K562 (cell line): ENCODE data around the gene MRPL2. TPM values are rescaled to one million over a fixed set of nuclear protein-coding genes. Genes with fewer than 3 reads are reported as not detected.

Experiments used
- ATAC-seq: fragments of 200-7000 bp; cut with Tn5 transposase; 3 replicates; pipeline ENCODE4 v1.9.1; 2020; ENCODE audit warnings: moderate library complexity
- BruUV-seq: library from RNA; stranded (reverse); fragments of 400-500 nt; replicated peaks from 2 replicates; lab custom pipeline; 2021; lab: Mats Ljungman, UMichigan
- CTCF ChIA-PET: fragments of 300-600 bp; formaldehyde crosslinking; extraction: SDS; loops from one replicate; lab custom pipeline; 2021; ENCODE audit warnings: low intra/inter-chr PET ratio; lab: Yijun Ruan, JAX
- POLR2A ChIA-PET: fragments of 300-600, 350-650 bp; sonication (Branson Sonifier 250); formaldehyde crosslinking; extraction: SDS; loops from one replicate; lab custom pipeline; 2021; ENCODE audit warnings: antibody characterized with exemption, inconsistent platforms; lab: Yijun Ruan, JAX
- DNase-seq, 4 experiments: peaks; one replicate each; pipeline versions ENCODE4 v3.0.0 to v3.0.0-alpha.2; 2011 to 2018; ENCODE audit warnings: low spot score in 3 of 4, mixed read lengths in 3 of 4; ENCODE audit errors: extremely low read depth in 1 of 4
- FAIRE-seq: peaks from 2 replicates; lab custom pipeline; 2011; peaks lifted over from hg19 to GRCh38; lab: Jason Lieb, UNC
- H2AFZ ChIP-seq: 2 replicates; pipeline ENCODE4 v1.6.0; 2011; ENCODE audit warnings: low read depth, low read length, control low read depth, inconsistent platforms
- H3K27ac ChIP-seq: fragments of 200-600 bp; 3 replicates; pipeline ENCODE4 v1.8.0; 2011; ENCODE audit warnings: low read depth, mild to moderate bottlenecking, control low read depth, inconsistent platforms, low read length, moderate library complexity, mixed read lengths; ENCODE audit errors: extremely low read depth
- H3K27me3 ChIP-seq, 2 experiments: fragments of 300-600 bp in 1 of 2; 2 replicates in 1 of 2; 3 replicates in 1 of 2; pipeline versions ENCODE4 v1.6.0 to v1.8.0; 2011; ENCODE audit warnings: inconsistent platforms in 2 of 2, low read length in 2 of 2, mild to moderate bottlenecking in 1 of 2, mixed read lengths in 1 of 2, moderate library complexity in 1 of 2; ENCODE audit not compliant: control insufficient read depth in 2 of 2, insufficient read depth in 2 of 2
- H3K36me3 ChIP-seq: fragments of 300-600 bp; 3 replicates; pipeline ENCODE4 v1.8.0; 2011; ENCODE audit warnings: mild to moderate bottlenecking, low read length, inconsistent platforms; ENCODE audit not compliant: control insufficient read depth, insufficient read depth
- H3K4me1 ChIP-seq, 2 experiments: fragments of 200-600 bp in 1 of 2; replicated peaks in 1 of 2; 2 replicates in 1 of 2; 3 replicates in 1 of 2; pipeline versions ENCODE4 v1.5.1 to v1.8.0; 2011; ENCODE audit warnings: inconsistent platforms in 2 of 2, low read length in 2 of 2, mild to moderate bottlenecking in 1 of 2, mixed read lengths in 1 of 2, moderate library complexity in 1 of 2; ENCODE audit not compliant: control insufficient read depth in 2 of 2, insufficient read depth in 2 of 2
- H3K4me2 ChIP-seq: 2 replicates; pipeline ENCODE4 v1.6.1; 2011; ENCODE audit warnings: low read length, control low read depth, inconsistent platforms, mixed read lengths; ENCODE audit not compliant: insufficient read depth
- H3K4me3 ChIP-seq: fragments of 200-600 bp; sonication (generic), shearing (Covaris generic); 2 replicates; pipeline ENCODE4 v1.5.1; 2016; ENCODE audit warnings: control low read depth, inconsistent platforms
- H3K79me2 ChIP-seq: fragments of 200-600 bp; 3 replicates; pipeline ENCODE4 v1.8.0; 2011; ENCODE audit warnings: low read length, inconsistent platforms; ENCODE audit not compliant: control insufficient read depth, insufficient read depth
- H3K9ac ChIP-seq, 2 experiments: 2 replicates each; pipeline versions ENCODE4 v1.6.0 to v1.6.1; 2011; ENCODE audit warnings: low read depth in 2 of 2, low read length in 2 of 2, control low read depth in 1 of 2, inconsistent platforms in 1 of 2, mild to moderate bottlenecking in 1 of 2, mixed read lengths in 1 of 2; ENCODE audit not compliant: insufficient read depth in 1 of 2
- H3K9me1 ChIP-seq: one replicate; pipeline ENCODE4 v1.6.0; 2011; ENCODE audit warnings: inconsistent platforms, mild to moderate bottlenecking, low read length, moderate library complexity; ENCODE audit not compliant: control insufficient read depth, insufficient read depth
- H3K9me3 ChIP-seq: replicated peaks from 2 replicates; pipeline ENCODE4 v1.5.1; 2011; ENCODE audit warnings: low read depth, low read length, inconsistent platforms; ENCODE audit not compliant: control insufficient read depth, insufficient read depth
- H4K20me1 ChIP-seq: replicated peaks from 2 replicates; pipeline ENCODE4 v1.6.1; 2011; ENCODE audit warnings: low read length, inconsistent platforms, mixed read lengths; ENCODE audit not compliant: control insufficient read depth, insufficient read depth
- CHAMP1 ChIP-seq: fragments of 450-650 bp; IDR thresholded peaks from 2 replicates; pipeline ENCODE4 v1.6.1; 2016; ENCODE audit warnings: mild to moderate bottlenecking
- PRPF4 ChIP-seq: fragments of 200-400 bp; formaldehyde crosslinking; IDR thresholded peaks from one replicate; pipeline ENCODE4 v1.6.1; 2017; ENCODE audit warnings: low read length, low read depth, mild to moderate bottlenecking; ENCODE audit not compliant: insufficient read depth, poor library complexity, severe bottlenecking
- RCOR1 ChIP-seq, 2 experiments: IDR thresholded peaks; 2 replicates each; pipeline ENCODE4 v1.6.1; 2012; ENCODE audit warnings: low read depth in 2 of 2, low read length in 2 of 2, borderline replicate concordance in 1 of 2, improper control_type of control experiment in 1 of 2
- RUNX1 ChIP-seq: sonication (generic); IDR thresholded peaks from 2 replicates; pipeline ENCODE4 v1.6.1; 2016; ENCODE audit warnings: antibody characterized with exemption, low read depth
- TBP ChIP-seq: optimal IDR thresholded peaks from 2 replicates; pipeline ENCODE3; 2011; ENCODE audit warnings: low read depth, low read length, improper control_type of control experiment
- ZFP36 ChIP-seq: fragments of 150-350 bp; IDR thresholded peaks from 2 replicates; pipeline ENCODE4 v1.6.1; 2018; ENCODE audit warnings: low read length, low read depth; ENCODE audit not compliant: partially characterized antibody
- ZNF184 ChIP-seq: sonication (generic); formaldehyde crosslinking; IDR thresholded peaks from 2 replicates; pipeline ENCODE4 v1.5.0; 2020; ENCODE audit warnings: missing genetic modification reagents
- ZNF263 ChIP-seq: sonication (generic); formaldehyde crosslinking; IDR thresholded peaks from 2 replicates; pipeline ENCODE4 v1.8.0; 2022; ENCODE audit warnings: mild to moderate bottlenecking, missing genetic modification reagents, borderline replicate concordance
- WGBS: fragments of 100-300 bp; shearing (Covaris generic); methylation state at CpG from one replicate; pipeline ENCODE4 v1.1.6; 2016; ENCODE audit warnings: low coverage, mixed read lengths; ENCODE audit not compliant: insufficient coverage; ENCODE audit errors: missing lambda C conversion rate; 5-methylcytosine and 5-hydroxymethylcytosine counted together
- in situ Hi-C: fragments of 300-500 bp; cut with MboI; formaldehyde crosslinking; loops from 4 replicates; pipeline ENCODE4 v1.15.0; 2018; ENCODE audit warnings: inconsistent platforms, mixed read lengths
- intact Hi-C: fragments of 100-400 bp; cut with micrococcal nuclease; formaldehyde crosslinking; loops from 2 replicates; pipeline ENCODE4 v1.14.2; 2022
- polyA plus RNA-seq, 8 experiments: library from polyadenylated mRNA; depleted of rRNA in 4 of 8; stranded (reverse) in 5 of 8; unstranded in 3 of 8; fragments of >200 nt; fragmentation: Nextera tagmentation in 2 of 8; fragmentation: Illumina TruSeq in 1 of 8; extraction: Ambion mirVana in 2 of 8; extraction: Trizol in 1 of 8; gene quantifications; 2 replicates each; pipeline versions ENCODE4 v1.2.1 to v1.2.3, GENCODE V29; 2011 to 2014; ENCODE audit warnings: inconsistent platforms in 1 of 8, missing spikeins in 1 of 8
- total RNA-seq, 7 experiments: library from RNA; depleted of rRNA in 6 of 7; stranded (reverse); fragments of >200 nt in 6 of 7; fragmentation: Illumina TruSeq in 2 of 7; extraction: Trizol in 2 of 7; gene quantifications; 2 replicates each; pipeline versions ENCODE4 v1.2.1 to v1.2.3, GENCODE V29; 2011 to 2021; ENCODE audit warnings: low replicate concordance in 1 of 7
- TF ChIP-seq, protein P1 (sequence below): fragments of 450-650 bp; conservative IDR thresholded peaks from 2 replicates; pipeline ENCODE4 v1.6.1; 2016; ENCODE audit warnings: missing genetic modification characterization, low read depth, mild to moderate bottlenecking, control low read depth, missing compliant biosample characterization
- TF ChIP-seq, protein P2 (sequence below): fragments of 450-650 bp; IDR thresholded peaks from 2 replicates; pipeline ENCODE4 v1.6.1; 2016; ENCODE audit warnings: antibody characterized with exemption

Gene MRPL2
- total and polyA plus RNA-seq, 9 of the 15 experiments (the other 6 are each of a cell fraction or from before 2014, with no cell fraction given) = 63.1 to 262 (median 121) TPM

- no peaks in the 10 kb centered on the region for H3K79me2 ChIP-seq
- H3K27me3 ChIP-seq = no peaks in the 10 kb centered on the region
- in situ Hi-C loops = no loop called here
- no peak overlapping the region for H3K4me3 ChIP-seq
- peak in 1 of 4 experiments; percentile 42 for DNase-seq
- H3K4me2 ChIP-seq = no peak overlapping the region
- CTCF ChIA-PET = interaction anchor here (0.7 kb wide), 2 partner anchors 9 to 1198 kb away, joined by 3 read pairs; no protein-coding TSS in a partner anchor
- POLR2A ChIA-PET = no interaction called here
- WGBS = 29% methylated on average over 9 of the region's 9 CpGs
- peak; percentile 68 for FAIRE-seq
- intact Hi-C loops = no loop called here
- no TSS peak for BruUV-seq
- no peaks in the 10 kb centered on the region for H3K9me1 ChIP-seq
- no peaks in the 10 kb centered on the region for H3K4me1 ChIP-seq
- peak; percentile 77 for ATAC-seq
- no peaks in the 10 kb centered on the region for H3K9me3 ChIP-seq
- H3K36me3 ChIP-seq = no peaks in the 10 kb centered on the region
- H3K9ac ChIP-seq = no peak overlapping the region
- no peaks in the 10 kb centered on the region for H4K20me1 ChIP-seq
- no peak overlapping the region for H2AFZ ChIP-seq
- H3K27ac ChIP-seq = no peak overlapping the region
- TF ChIP-seq PRPF4 (no peak), CHAMP1 (no peak), ZFP36 (peak; percentile 23), RUNX1 (no peak), TBP (no peak), ZNF263 (CRISPR knock-in tag) (peak; percentile 39; the same call in 1 of the 2 replicates), RCOR1 (IDR thresholded peaks at IDR 0.05; ENCODE audit: borderline replicate concordance in 1 of 2, low read depth in 2 of 2, low read length in 2 of 2) (peak in 1 of 2 experiments; percentile 58; a peak in 1 of 4 replicates), ZNF184 (CRISPR knock-in tag) (no peak)
- TF ChIP-seq, protein P1, sequence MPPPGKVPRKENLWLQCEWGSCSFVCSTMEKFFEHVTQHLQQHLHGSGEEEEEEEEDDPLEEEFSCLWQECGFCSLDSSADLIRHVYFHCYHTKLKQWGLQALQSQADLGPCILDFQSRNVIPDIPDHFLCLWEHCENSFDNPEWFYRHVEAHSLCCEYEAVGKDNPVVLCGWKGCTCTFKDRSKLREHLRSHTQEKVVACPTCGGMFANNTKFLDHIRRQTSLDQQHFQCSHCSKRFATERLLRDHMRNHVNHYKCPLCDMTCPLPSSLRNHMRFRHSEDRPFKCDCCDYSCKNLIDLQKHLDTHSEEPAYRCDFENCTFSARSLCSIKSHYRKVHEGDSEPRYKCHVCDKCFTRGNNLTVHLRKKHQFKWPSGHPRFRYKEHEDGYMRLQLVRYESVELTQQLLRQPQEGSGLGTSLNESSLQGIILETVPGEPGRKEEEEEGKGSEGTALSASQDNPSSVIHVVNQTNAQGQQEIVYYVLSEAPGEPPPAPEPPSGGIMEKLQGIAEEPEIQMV = no peak
- TF ChIP-seq, protein P2, sequence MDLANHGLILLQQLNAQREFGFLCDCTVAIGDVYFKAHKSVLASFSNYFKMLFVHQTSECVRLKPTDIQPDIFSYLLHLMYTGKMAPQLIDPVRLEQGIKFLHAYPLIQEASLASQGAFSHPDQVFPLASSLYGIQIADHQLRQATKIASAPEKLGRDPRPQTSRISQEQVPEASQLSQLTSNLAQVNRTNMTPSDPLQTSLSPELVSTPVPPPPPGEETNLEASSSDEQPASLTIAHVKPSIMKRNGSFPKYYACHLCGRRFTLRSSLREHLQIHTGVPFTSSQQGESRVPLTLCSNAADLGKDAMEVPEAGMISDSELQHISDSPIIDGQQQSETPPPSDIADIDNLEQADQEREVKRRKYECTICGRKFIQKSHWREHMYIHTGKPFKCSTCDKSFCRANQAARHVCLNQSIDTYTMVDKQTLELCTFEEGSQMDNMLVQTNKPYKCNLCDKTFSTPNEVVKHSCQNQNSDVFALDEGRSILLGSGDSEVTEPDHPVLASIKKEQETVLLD = no peak
These were observed 46.4 kb upstream of the MRPL2 start for GRCh38 chr6:43105538-43106222.
